OCI-M2 (cell line): Measurements from ENCODE around the gene RBM26.
A peak's percentile ranks its signal among the peaks of the same experiment; 100 is the strongest.

ENCODE experiments used
- DNase-seq: peaks from one replicate; lab custom pipeline; 2025; ENCODE audit not compliant: unreplicated experiment; lab: John Stamatoyannopoulos, UW

Gene RBM26, protein sequence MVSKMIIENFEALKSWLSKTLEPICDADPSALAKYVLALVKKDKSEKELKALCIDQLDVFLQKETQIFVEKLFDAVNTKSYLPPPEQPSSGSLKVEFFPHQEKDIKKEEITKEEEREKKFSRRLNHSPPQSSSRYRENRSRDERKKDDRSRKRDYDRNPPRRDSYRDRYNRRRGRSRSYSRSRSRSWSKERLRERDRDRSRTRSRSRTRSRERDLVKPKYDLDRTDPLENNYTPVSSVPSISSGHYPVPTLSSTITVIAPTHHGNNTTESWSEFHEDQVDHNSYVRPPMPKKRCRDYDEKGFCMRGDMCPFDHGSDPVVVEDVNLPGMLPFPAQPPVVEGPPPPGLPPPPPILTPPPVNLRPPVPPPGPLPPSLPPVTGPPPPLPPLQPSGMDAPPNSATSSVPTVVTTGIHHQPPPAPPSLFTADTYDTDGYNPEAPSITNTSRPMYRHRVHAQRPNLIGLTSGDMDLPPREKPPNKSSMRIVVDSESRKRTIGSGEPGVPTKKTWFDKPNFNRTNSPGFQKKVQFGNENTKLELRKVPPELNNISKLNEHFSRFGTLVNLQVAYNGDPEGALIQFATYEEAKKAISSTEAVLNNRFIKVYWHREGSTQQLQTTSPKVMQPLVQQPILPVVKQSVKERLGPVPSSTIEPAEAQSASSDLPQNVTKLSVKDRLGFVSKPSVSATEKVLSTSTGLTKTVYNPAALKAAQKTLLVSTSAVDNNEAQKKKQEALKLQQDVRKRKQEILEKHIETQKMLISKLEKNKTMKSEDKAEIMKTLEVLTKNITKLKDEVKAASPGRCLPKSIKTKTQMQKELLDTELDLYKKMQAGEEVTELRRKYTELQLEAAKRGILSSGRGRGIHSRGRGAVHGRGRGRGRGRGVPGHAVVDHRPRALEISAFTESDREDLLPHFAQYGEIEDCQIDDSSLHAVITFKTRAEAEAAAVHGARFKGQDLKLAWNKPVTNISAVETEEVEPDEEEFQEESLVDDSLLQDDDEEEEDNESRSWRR

DNA sequence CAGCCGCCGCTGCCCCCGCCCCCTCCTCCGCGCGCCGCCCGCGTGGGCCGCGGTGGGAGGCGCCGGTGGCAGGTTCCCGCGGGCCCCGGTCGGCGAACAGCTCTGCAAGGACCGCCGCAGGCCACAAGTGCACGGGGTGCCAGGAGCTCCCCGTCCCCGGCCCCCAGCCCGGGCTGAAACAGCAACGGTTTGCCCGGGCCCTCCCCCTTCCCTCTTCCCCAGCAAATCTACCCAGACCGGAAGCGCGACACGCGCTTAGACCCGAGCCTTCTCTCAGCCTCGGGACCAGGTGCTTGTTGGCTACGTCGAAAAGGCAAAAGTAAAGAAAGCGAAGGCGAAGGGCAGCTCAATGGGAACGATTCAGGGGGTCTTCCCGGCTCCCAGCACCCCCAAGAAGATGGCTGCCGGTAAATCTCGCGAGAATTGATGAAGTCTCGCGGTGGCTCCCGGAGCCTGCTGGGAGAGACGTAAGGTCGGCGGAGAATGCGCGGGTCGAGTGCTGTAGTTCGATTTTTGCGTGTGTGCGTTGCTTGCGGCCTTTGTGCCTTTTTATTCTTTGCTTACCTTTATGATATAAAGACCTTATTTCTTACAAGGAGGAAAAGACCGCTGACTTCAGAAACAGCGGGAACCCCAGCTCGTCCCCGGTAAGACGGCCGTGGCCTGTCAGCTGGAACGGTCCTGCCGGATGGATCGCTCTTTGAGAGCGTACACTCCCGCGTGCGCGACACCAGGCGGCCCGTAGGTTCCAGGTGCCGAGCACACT, at the start of gene RBM26:
RBM26 (minus strand) TSS at position 425 of the 766 bp plus-strand sequence. CDS start 481 bp downstream, outside the sequence.
- DNase-seq: peak; percentile 50

- DNase-seq: no peak
Observed at GRCh38 chr13:79455331-79455730, 49.3 kb upstream of the RBM26 start.

DNA sequence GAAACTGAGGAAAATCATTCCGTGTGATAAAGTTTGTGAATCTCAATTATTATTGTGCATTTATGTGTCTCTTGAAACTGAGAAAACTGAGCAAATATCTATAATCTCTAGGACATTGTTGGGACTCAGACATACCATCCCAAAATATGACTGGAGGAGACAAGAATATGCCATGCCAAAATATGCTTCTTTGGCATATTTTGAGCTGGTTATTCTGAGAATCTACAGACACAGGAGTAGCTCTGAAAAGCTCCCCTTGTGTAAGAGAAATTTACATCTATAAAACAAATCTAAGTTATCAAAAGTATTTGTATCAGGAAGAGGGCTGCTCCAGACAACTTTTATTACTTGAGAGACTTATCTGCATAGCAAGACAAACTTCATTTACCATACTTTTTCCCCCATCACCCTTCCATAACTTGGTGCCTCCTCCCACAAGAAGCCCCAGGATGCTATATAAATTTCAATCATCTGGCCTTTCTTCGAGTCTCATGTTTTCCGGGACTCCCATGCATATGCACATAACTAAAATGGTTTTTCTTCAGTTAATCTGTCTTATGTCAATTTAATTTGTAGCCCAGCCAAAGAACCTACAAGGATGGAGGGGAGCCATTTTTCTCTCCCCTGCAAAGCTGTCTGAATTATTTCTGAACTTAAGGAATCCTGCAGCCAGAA, 46.3 kb upstream of the RBM26 start:
- no peak for DNase-seq

DNA sequence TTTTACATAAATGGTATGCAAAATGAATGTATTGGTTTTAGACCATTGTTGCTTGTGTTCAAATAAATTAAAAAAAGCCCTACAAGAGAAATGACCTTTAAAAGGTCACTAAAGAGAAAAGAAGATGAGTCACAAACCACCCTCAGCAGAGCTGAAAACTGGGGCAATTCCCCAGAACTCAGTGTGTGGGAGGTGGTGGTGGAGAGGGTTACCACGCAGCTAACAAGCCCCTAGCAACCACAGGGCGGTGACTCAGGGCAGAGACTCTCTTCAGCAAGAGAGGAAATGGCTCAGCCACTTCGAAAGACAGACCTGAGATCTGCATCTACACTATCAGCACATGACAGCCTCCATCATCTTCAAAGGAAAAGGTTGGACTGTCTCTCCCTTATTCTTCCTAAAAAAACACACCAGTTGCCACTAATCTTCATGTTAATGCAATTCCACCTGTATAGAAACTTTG, 45.5 kb upstream of the RBM26 start:
- DNase-seq: peak; percentile 21

GRCh38 chr13:79450110-79450509, 44.1 kb upstream of the RBM26 start:
- no peak for DNase-seq

DNA sequence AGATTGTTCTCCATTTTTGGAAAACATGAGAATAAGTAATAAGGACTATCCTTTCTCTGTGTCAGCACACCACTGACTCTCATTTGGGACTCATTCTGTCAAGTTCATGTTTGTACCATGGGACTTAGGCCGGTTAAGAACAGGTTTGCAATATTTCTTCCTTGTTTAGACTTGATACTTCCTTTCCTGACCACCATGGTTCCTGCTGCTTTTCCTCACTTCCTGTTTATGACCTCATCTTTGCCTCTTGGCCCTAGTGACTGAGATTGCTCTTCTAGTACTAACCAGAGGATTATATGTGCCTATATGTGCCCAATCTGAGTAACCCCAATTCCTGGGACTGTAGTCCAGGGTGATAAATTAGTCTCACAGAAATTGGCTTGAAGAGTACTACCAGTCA, 42.4 kb upstream of the RBM26 start:
- no peak for DNase-seq

GRCh38 chr13:79447741-79448140, 41.7 kb upstream of the RBM26 start:
- no peak for DNase-seq

DNA sequence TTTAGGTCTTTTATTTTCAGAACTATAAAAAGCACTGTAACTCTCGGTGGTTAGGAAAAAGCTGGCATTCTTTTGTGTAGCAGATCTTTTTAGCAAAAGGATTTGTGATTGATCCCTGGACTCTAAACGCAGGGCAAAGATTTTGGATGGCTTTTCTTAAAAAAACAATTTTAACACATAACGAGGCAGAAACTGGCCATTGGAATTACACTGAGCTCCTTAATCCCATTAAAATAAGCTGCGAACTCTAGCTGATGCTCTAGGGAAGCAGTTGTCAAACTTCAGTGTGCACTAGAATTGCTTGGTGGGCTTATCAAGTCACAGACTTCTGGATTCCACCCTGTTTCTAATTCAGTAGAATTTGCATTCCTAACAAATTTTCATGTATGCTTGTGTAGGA, 41.1 kb upstream of the RBM26 start:
- no peak for DNase-seq

DNA sequence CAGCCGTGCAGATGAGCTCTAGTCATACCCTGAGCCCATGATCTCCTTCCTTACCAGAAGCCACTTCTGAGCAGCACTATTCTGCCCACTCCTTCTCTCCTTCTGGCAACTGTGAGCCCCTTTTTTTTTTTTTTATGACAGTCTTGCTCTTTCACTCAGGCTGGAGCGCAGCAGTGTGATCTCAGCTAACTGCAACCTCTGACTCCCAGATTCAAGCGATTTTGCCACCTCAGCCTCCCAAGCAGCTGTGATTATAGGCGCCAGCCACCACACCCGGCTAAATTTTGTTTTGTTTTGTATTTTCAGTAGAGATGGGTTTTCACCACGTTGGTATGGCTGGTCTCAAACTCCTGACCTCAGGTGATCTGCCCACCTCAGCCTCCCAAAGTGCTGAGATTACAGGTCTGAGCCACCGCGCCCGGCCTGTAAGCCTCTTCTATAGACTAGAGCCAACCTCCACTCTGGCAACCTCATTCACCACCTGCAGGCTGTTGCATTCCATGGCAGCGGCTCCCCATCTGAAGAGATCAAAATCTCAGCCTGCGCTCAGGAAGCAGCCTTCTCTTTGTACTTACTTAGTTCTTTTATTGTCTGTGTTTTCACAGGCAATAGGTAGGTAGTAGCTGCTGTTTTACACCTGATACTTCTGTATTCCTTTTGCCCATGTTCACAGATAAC, 40.1 kb upstream of the RBM26 start:
- DNase-seq: no peak

DNA sequence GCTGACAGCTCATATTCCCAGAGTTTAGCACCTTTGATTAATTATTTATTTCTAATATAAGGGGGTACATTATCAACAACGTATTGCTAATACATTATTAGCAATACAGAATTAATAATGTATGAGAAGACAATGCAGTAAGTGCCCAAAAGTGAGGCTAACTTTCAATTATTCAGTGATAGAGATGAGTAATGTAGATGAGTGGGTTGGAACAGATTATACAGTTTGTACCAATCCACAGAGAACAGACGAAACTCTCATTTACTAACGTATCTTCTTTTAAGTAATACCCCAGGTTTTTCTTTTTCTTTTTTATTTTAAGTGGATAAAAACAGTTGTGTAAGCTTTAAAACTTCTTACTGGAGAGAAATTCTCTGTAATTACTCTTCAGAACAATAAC, 36.7 kb upstream of the RBM26 start:
- no peak for DNase-seq

GRCh38 chr13:79442221-79442620, 36.2 kb upstream of the RBM26 start:
- no peak for DNase-seq

GRCh38 chr13:79440958-79441528, 35.0 kb upstream of the RBM26 start:
- DNase-seq: no peak

DNA sequence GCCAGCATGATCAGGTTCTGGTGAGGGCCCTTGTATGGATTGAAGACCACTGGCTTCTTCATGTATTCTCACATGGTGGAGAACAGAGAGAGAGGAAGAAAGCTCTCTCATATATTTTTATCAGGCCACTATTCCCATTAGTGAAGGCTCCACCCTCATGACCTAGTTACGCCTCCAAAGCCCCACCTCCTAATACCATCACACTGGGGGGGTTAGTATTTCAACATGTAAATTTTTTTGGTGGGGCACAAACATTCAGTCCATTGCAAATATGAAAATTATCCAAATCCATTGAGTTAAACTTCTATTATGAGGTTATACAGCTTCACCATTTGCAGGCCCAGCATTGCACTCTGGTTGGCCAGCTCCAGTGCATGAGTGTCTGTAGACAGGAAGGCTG, 33.2 kb upstream of the RBM26 start:
- DNase-seq: no peak

- no peak for DNase-seq
Observed at GRCh38 chr13:79435561-79435990, 29.5 kb upstream of the RBM26 start.

DNA sequence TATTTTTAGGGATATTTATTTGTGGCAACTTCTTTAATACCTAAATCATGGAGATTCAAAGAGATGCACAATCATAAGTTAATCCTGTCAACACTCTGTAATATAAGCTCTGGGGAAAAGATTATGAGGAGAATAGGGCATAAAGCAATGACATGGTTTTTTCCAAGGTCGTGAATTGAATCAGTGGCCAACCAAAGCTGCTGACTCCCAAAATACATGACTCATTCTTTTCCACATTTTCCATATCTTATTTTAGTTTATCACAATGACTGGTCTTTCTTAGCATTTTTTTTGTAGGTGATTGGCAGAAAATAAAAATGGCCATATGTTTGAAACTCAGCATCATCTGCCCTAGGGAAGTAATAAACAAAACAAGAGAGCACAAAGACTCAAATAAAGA, 28.5 kb upstream of the RBM26 start:
- no peak for DNase-seq

- DNase-seq: no peak
Observed at GRCh38 chr13:79432992-79433391, 26.9 kb upstream of the RBM26 start.

DNA sequence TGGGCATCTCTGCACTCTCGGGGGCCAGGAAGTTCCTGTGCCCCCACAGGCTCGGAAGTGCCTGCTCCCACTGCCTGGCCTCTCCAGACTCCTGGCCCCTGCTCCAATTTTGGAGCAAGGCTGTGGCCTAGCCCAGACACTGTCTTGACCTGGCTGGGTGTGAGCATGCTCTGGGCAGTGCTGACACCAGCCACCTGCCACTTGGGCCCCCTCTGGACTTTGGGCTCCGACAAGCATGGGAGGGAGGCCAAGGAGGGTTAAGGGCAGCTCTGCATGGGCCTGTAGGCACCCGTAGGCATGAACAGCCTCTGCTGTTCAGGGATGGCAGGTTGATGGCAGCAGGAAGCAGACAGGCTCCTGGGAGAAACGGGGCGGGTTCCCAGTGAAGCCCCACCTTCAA, 26.0 kb upstream of the RBM26 start:
- no peak for DNase-seq

- no peak for DNase-seq
Observed at GRCh38 chr13:79429309-79429708, 23.3 kb upstream of the RBM26 start.

DNA sequence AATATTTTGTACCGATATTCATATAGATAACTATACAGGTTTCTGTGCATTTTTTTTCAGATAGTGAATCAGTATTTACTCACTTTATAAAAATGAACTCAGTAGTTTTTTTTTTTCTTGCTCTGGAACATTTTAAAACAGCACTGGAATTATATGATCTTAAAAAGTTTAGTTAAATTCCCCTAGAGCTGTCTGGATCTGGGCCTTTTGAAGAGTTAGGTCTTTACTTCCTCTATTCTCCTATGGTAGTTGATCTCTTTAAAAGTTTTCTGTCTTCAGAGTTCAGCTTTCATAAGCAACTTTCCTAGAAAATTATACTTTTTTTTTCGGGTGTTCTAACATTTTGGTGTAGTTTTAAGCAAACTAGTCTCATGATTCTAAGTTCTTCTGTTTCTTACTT, 21.8 kb upstream of the RBM26 start:
- no peak for DNase-seq

DNA sequence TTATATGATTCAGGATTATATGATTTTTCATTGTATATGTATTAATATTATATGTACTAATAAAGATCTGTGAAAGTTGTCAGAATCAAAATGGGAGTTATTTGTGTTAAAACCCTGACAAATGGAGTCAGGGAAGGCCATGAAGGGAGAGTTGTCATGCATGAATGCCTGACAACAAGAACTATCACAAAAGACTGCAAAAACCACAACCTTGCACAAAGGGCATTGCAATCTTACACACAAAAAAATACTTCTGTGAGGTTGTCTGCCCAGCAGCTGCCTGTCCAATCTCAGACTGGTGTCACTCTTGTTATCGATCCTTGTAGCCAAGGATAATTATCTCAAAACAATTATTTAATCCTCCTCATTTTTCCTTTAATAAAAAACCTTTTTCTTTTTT, 21.2 kb upstream of the RBM26 start:
- DNase-seq: no peak
